Fibroblast of upper back skin (primary cell): ENCODE data around the gene HEYL.
A peak's percentile ranks its signal among the peaks of the same experiment; 100 is the strongest.

Experiments
- DNase-seq: peaks from one replicate; pipeline ENCODE4 v3.0.0-alpha.2; 2013

The HEYL gene

GRCh38 chr1:39663559-39663958, 24.1 kb upstream of the HEYL start:
- DNase-seq = no peak

GRCh38 chr1:39662861-39663260, 23.4 kb upstream of the HEYL start:
- no peak for DNase-seq

- no peak for DNase-seq
Observed at GRCh38 chr1:39659538-39659937, 20.1 kb upstream of the HEYL start.

- DNase-seq = no peak
Observed at GRCh38 chr1:39659110-39659509, 19.7 kb upstream of the HEYL start.

GRCh38 chr1:39657923-39658485, 18.6 kb upstream of the HEYL start:
- peak; percentile 53 for DNase-seq

- peak; percentile 58 for DNase-seq
Observed at GRCh38 chr1:39657402-39657801, 18.0 kb upstream of the HEYL start.

- DNase-seq = no peak
Observed at GRCh38 chr1:39656391-39656790, 16.9 kb upstream of the HEYL start.

- DNase-seq = no peak
Observed at GRCh38 chr1:39655578-39656268, 16.3 kb upstream of the HEYL start.

- DNase-seq = no peak
Observed at GRCh38 chr1:39654291-39654690, 14.8 kb upstream of the HEYL start.

GRCh38 chr1:39653546-39654031, 14.1 kb upstream of the HEYL start:
- peak; percentile 70 for DNase-seq

- DNase-seq = no peak
Observed at GRCh38 chr1:39652554-39652953, 13.1 kb upstream of the HEYL start.

GRCh38 chr1:39652105-39652504, 12.7 kb upstream of the HEYL start:
- DNase-seq = no peak

- no peak for DNase-seq
Observed at GRCh38 chr1:39650431-39650830, 11.0 kb upstream of the HEYL start.

GRCh38 chr1:39649636-39650185, 10.3 kb upstream of the HEYL start:
- no peak for DNase-seq

- DNase-seq = no peak
Observed at GRCh38 chr1:39648496-39648895, 9.1 kb upstream of the HEYL start.

GRCh38 chr1:39647247-39647646, 7.8 kb upstream of the HEYL start:
- no peak for DNase-seq

GRCh38 chr1:39646232-39647081, 7.0 kb upstream of the HEYL start:
- DNase-seq = peak; percentile 69

- DNase-seq = no peak
Observed at GRCh38 chr1:39645411-39646043, 6.1 kb upstream of the HEYL start.

GRCh38 chr1:39643705-39644104, 4.3 kb upstream of the HEYL start:
- no peak for DNase-seq

GRCh38 chr1:39642796-39643195, 3.4 kb upstream of the HEYL start:
- no peak for DNase-seq

GRCh38 chr1:39640861-39641260, 1.4 kb upstream of the HEYL start:
- DNase-seq = no peak

- DNase-seq = no peak
Observed at GRCh38 chr1:39638965-39639304, 508 bp downstream of the HEYL start.

GRCh38 chr1:39637361-39637760, 2.1 kb downstream of the HEYL start:
- no peak for DNase-seq
